Right ventricle myocardium inferior (tissue), 1 donor: ENCODE data around the gene S100A14. TPM values are rescaled to one million over a fixed set of nuclear protein-coding genes. Genes with fewer than 3 reads are reported as not detected.
"Not testable (repeated sequence)": the region's sequence is repeated elsewhere in the genome, so short reads cannot be mapped to it uniquely, and the experiment has no call there.

Experiments used
- ATAC-seq: fragments of 200-7000 bp; cut with Tn5 transposase; one replicate; pipeline ENCODE4 v1.9.1; 2020; ENCODE audit warnings: mild to moderate bottlenecking, moderate library complexity
- DNase-seq: peaks from one replicate; pipeline ENCODE4 v3.0.0; 2021; ENCODE audit errors: missing footprints
- intact Hi-C: fragments of 100-400 bp; cut with DNase I; formaldehyde crosslinking; loops from one replicate; pipeline ENCODE4 v1.11.0; 2022
- total RNA-seq: library from RNA; stranded (reverse); fragmentation: NEBNext Ultra II Directional; extraction: Animal tissue kit (Norgen Biotek cat#: 25700); gene quantifications from one replicate; pipeline ENCODE4 v1.2.1, GENCODE V29; 2021
- donor health status: DM: no; HTN: yes; CAD: no; lungs with severe emphysema.

S100A14 gene
- total RNA-seq, 1 donor from 2014 or later = 6.3 TPM

DNA sequence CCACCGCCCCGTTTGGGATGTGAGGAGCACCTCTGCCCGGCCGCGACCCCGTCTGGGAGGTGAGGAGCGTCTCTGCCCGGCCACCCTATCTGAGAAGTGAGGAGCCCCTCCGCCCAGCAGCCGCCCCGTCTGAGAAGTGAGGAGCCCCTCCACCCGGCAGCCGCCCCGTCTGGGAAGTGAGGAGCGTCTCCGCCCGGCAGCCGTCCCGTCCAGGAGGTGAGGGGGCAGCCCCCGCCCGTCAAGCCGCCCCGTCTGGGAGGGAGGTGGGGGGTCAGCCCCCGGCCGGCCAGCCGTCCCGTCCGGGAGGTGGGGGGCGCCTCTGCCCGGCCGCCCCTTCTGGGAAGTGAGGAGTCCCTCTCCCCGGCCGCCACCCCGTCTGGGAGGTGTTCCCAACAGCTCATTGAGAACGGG lies 41.0 kb downstream of the S100A14 start:
- not testable (repeated sequence) for DNase-seq, ATAC-seq
- intact Hi-C loops = loop anchor here (10.0 kb wide), 1 partner anchor 180 kb away; no protein-coding TSS in a partner anchor

DNA sequence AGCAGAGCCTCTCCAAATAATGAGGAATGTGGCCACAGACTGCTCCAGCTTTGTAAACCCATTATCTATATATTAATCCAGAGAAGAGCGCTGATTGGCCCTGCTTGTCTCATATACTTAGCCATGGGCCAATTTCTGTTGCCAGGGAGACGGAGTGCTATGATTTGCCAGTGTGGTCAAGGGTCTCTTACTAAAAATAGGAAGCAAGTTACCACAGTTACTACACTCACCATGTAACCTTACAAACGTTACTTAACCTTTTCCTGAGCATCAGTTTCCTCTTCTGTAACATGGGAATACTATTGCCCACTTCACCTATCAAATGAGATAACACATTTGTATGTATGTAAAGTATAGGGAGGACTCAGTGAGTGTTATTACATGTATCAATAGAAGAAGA lies 42.8 kb downstream of the S100A14 start:
- no peak for DNase-seq
- no peak for ATAC-seq
- intact Hi-C loops = loop anchor here (5.0 to 10.0 kb wide), 4 partner anchors 39 to 181 kb away; partner anchors contain the start of genes ILF2, S100A16 and SNAPIN

DNA sequence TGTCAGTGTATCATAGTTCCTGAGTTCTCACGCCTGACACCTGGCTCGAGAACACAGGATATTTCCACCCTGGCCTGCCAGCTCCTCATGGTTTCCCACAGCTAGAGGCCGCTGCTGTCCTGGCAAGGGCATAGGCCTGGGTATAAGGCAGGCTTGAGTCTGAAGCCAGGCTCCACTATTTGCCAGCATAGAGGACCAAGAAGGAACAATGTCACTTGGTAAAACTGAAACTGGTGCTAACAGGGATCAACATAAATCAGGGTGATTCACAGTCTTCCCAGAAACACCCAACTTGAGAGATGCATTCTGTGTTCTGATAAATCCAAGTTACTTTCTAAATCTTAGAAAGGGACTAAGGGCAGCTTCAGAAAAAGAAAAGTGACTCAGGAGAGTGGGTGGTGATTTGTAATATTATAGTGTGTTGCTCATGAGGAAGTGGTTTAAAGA lies 43.5 kb downstream of the S100A14 start:
- intact Hi-C loops = loop anchor here (5.0 to 10.0 kb wide), 4 partner anchors 40 to 182 kb away; partner anchors contain the start of genes ILF2, S100A16 and SNAPIN
- DNase-seq (peak; percentile 88), ATAC-seq (peak; percentile 91)

DNA sequence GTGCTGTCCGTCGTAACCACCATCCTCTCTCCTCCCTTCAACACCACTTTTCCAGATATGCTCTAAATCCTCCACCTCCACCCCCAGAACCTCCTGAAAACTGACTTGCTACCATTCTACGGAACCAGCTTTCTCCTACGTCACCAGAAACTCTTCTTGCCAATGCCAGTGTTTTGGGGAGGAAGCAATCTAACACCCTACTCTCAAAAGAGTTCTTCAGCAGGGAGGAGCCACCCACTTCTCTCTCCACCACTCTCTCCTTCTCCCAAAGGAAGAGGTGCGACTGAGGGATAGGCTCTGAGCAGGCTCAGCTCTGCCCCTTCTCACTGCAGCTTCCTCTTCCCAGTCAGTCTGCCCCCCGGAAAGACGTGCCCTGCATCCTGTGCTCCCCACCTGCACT lies 44.4 kb downstream of the S100A14 start:
- no peak for DNase-seq
- ATAC-seq = no peak
- intact Hi-C loops = loop anchor here (5.0 to 10.0 kb wide), 4 partner anchors 41 to 183 kb away; partner anchors contain the start of genes ILF2, S100A16 and SNAPIN

DNA sequence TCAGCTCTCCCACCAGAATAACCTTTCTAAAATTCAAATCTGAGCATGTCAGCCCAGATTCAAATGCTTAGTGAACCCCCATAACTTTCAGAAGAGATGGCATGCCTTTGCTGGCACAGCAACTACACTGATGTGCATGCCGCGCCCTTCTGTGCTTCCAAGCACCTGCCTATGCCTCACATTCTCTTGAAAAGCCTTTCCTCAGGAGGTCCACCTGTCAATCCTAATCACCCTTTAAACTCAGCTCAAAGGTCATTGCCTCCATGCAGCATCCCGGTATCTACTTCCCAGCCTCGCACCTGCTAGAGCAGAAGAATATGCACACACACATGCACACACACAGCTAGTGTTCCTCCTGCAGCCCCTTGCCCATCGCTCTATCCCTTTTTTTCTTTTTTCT lies 45.3 kb downstream of the S100A14 start:
- no peak for ATAC-seq
- intact Hi-C loops = loop anchor here (5.0 to 10.0 kb wide), 4 partner anchors 41 to 184 kb away; partner anchors contain the start of genes ILF2, S100A16 and SNAPIN
- no peak for DNase-seq

DNA sequence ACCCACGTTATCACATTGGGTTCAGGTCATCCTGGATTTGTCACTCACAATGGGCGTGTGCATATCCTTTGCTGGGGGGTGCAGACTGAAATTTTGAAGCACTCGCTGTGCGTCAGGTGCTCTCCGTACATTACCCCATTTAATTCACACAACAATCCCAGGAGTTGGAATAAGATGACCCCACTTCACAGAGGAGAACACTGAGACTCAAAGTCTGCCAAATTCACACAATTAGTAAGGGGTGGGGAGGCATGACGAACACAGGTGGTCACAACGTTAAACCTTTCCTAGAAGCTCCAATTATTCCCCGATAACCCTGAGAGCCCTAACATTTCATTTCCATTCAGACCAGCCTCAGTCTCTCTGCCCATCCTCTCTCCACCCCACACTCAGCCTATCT lies 46.7 kb downstream of the S100A14 start:
- DNase-seq (no peak), ATAC-seq (no peak)
- intact Hi-C loops = loop anchor here (5.0 kb wide), 2 partner anchors 63 to 207 kb away; partner anchors contain the start of gene CHTOP

DNA sequence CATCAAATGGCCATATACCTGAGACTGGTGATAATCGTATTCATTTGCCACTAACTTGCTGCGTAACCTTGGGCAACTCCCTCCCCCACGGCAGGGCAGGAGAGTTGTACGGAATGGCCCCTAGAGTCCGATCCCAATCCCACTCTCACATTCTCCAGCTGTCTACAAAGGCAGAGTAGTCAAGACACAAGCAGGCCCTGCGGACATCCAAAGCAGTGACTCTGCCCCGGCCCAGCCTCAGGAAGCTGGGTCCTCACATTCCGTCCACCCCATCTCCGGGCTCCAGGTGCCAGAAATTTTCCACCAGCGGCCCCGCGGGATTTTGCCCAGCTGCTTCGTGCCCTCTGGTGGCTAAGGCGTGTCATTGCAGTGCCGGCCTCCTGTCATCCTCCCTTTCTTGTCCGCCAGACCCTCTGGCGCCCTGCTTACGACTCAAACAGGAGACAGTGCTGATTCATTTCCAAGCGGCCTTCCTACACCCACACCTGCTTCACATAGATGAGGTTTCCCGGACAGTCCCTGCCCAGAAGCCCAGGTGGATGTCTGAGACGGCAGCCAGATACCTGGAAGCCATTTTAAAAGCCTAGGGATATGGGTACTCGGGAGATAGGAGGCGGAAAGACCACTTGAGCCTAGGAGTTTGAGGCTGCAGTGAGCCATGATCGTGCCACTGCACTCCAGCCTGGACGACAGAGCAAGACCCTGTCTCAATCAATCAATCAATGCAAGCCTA lies 47.6 kb downstream of the S100A14 start:
- ATAC-seq = peak; percentile 34
- intact Hi-C loops = loop anchor here (1.0 to 5.0 kb wide), 4 partner anchors 35 to 206 kb away; partner anchors contain the start of gene CHTOP
- peak; percentile 94 for DNase-seq

DNA sequence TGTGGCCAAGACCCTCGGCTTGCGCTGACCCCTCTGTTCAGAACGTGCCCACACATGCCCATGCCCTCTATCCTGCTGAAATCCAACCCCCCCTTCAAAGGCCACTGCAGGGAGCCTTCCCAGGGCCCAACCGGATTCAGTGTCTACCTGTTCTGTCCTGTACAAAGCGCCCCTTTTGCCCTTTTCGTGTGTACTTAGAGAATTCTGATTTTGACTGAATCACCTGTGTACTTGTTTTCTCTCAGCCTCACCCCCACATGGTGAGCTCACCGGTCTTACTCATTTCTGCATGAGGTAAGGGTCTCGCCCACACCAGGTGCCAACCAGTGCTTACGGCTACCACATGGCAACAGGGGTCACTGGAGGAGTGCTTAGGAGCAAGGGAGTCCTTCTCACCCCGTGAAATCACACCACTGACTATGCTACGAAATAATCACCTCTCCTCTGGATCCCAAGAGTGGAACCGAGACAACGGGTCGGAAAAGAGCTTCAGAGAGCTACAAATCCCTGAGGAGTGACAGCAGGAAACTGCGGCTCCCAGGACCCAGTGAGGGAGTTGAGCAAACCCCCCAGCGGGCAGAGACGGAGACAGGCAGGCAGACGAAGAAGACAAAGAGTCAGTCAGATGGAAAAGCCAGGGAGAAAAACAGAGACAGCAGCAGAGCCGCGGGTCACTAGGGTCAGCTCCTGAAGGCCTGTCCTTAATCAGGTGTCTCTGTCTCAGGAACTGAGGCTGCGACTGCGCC lies 48.3 kb downstream of the S100A14 start:
- DNase-seq = no peak
- intact Hi-C loops = loop anchor here (1.0 to 5.0 kb wide), 5 partner anchors 17 to 205 kb away; partner anchors contain the start of gene CHTOP

DNA sequence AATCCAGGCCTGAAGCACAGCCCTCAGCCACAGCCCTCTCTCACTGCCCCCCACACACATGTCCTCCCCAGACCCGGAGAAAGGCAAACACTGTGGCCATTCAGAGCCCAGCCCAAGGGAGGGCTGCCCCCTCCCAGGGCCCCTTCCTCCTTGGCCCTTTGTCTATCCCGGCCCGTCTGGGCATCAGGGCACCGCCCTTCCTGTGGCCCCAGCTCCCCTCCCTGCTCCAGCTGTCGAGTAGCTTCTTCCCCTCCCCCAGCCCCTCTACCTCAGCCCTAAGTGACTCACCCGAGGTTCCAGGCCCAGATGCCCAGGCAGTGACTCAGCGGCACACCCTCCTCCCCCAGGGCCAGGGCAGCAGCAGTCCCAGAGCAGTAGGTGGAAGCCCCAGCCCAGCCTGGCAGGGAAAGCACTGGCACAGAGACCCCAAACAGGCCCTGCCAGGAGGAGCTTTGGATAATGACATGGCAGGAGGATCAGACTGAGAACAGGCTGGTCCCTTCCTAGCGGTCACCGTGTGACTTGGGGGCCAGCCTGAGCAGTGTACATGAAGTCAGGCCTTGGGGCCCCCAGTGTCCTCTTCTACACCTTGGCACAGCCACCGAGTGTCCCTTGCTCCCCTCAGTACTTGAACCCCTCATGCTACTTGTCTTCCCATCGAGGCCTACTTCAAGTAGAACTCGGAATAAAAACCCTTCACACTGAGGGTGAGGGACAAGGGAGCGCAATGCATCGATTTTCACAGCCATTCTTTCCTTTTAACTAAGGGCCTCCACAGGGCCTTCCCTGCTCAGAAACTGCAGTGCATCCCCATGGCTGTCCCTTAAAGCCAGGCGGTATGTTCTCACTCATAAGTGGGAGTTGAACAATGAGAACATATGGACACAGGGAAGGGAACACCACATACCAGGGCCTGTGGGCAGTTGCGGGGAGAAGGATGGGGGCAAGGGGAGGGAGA lies 49.4 kb downstream of the S100A14 start:
- peak; percentile 90 for ATAC-seq
- intact Hi-C loops = loop anchor here (2.0 to 5.0 kb wide), 3 partner anchors 16 to 204 kb away; partner anchors contain the start of gene CHTOP
- peak; percentile 97 for DNase-seq

More for the DNA sequence above, 48.3 kb downstream of the S100A14 start:
- ATAC-seq = no peak

DNA sequence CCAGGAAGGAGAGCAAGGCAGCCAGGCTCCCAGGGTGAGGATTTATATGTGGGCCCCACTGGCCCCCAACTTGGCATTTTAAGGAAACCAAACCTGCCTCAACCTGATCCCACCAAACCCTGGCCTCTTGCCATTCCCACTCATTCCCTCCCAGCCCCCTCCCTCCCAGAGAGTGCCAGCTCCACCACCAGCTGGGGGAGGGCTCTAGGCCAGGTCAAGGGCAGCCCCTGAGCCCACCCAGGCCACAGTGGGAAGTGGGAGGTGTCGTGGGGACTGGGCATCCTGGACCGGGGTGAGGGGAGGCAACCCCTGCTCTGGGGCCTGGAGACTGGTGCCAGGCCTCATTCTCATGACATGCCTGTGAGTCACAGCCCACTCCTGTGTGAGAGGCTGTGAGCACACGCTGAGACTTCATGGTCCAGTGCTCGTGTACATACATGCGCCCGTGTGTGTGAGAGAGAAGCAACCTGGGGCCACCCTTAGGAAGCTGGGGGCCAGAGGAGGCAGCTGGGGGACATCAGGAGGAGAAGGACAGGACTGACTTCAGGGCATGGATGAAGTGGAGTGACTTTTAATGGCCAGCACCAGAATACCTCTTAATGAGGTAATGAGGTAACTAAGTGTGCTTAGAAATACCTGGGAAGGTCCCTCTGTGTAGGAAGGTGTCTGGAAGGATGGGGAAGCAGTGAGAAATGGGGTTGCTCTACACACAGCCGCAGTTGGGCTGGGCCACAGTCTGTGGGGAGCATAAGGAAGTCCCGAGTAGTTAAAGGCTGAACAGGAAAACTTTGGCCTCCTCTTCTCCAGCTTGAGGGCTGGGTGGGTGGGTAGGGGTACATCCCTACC lies 50.4 kb downstream of the S100A14 start, which contains the start of gene S100A2:
S100A2 (minus strand) TSS at position 316 of the 846 bp plus-strand sequence. CDS start 1,967 bp downstream, outside the sequence.
- peak; percentile 38 for ATAC-seq
- peak; percentile 74 for DNase-seq
- intact Hi-C loops = loop anchor here (2.0 to 5.0 kb wide), 3 partner anchors 15 to 203 kb away; partner anchors contain the start of gene CHTOP

Other genes starting within 250 kb of the S100A14 start
- 4.0 TPM for gene S100A12, start 240.7 kb downstream of the S100A14 start, total RNA-seq
- gene S100A8, start 225.3 kb downstream of the S100A14 start, total RNA-seq = 79.9 TPM
- gene S100A7A, start 199.8 kb downstream of the S100A14 start, total RNA-seq = not detected
- gene S100A7, start 155.7 kb downstream of the S100A14 start, total RNA-seq = not detected
- 265 TPM for gene S100A6, start 80.3 kb downstream of the S100A14 start, total RNA-seq
- not detected for gene S100A5, start 75.4 kb downstream of the S100A14 start, total RNA-seq
- gene S100A4, start 70.5 kb downstream of the S100A14 start, total RNA-seq = 164 TPM
- 0.49 TPM for gene S100A3, start 67.1 kb downstream of the S100A14 start, total RNA-seq
- 2.3 TPM for gene S100A2, start 50.5 kb downstream of the S100A14 start, total RNA-seq
- 49.2 TPM for gene S100A16, start 3.2 kb downstream of the S100A14 start, total RNA-seq
- 155 TPM for gene S100A13, start 11.2 kb upstream of the S100A14 start, total RNA-seq
- gene S100A1, start 12.1 kb upstream of the S100A14 start, total RNA-seq = 2,065 TPM
- gene CHTOP, start 17.7 kb upstream of the S100A14 start, total RNA-seq = 72.1 TPM
- 64.0 TPM for gene SNAPIN, start 42.4 kb upstream of the S100A14 start, total RNA-seq
- 60.4 TPM for gene ILF2, start 54.7 kb upstream of the S100A14 start, total RNA-seq
- 14.6 TPM for gene NPR1, start 62.4 kb upstream of the S100A14 start, total RNA-seq
- 33.0 TPM for gene INTS3, start 111.7 kb upstream of the S100A14 start, total RNA-seq
- gene SLC27A3, start 159.1 kb upstream of the S100A14 start, total RNA-seq = 13.5 TPM